T-helper 1 cell treated with Interleukin-12 subunit alpha and Interleukin-12 subunit beta and Interleukin-4 antibody, amounts not matched to agents 30 ng/mL and 1 ng/mL, for 36 hours (primary cell): ENCODE data around the gene MAGEB4. TPM values are rescaled to one million over a fixed set of nuclear protein-coding genes. Genes with fewer than 3 reads are reported as not detected.

Source experiments
- intact Hi-C: fragments of 100-400 bp; cut with micrococcal nuclease; formaldehyde crosslinking; loops from one replicate; pipeline ENCODE4 v1.15.1; 2024
- total RNA-seq: library from RNA; stranded (reverse); gene quantifications from 2 replicates; pipeline ENCODE4 v1.2.3, GENCODE V29; 2022

Gene MAGEB4
- total RNA-seq, 1 donor from 2014 or later, result not detected

DNA sequence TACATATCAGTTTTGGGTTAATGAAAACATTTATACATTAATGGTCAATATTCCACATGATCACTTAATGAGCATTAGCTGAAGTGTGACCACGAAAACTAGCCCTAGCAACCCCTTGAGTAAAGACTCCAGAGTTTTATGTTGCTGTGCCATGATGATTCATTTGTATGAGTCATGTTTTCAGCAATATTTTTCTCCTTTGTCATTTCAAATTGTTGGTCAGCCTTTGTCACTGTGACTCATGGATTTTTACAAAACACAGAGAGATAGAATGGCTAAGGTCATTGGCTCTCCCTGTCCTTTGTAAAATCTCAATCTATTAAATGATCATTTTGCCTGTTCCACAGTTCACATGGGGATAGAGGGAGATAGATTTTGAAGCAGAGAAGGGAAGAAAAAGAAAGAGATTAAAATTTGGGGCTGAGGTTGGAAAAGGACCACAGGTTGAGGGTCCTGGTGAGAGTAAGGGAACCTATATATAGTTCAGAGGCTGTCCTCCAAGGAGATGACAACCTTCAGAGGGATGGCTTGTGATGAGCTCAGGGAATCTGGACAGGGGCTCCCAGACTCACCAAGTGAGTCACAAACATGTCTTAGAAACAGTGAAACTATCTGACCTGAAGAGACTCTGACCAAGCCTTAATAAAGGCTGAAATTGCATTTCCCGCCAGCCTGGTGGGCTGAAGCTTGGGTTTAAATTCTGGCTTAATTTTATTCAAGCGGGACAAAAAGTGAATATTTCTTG lies 41.8 kb downstream of the MAGEB4 start:
- intact Hi-C loops, result no loop called here

Other genes with a start within 250 kb of the MAGEB4 start
- gene MAGEB2, start 26.4 kb upstream of the MAGEB4 start, total RNA-seq, result not detected in 2 replicates
- not detected in 2 replicates for gene MAGEB3, start 11.3 kb upstream of the MAGEB4 start, total RNA-seq
- gene MAGEB1, start 5.1 kb downstream of the MAGEB4 start, total RNA-seq, result not detected in 2 replicates
- not detected in 2 replicates for gene NR0B1, start 67.4 kb downstream of the MAGEB4 start, total RNA-seq